Mucosa of descending colon (tissue), 3 donors: Measurements from ENCODE around the gene CYP4F8. TPM values are rescaled to one million over a fixed set of nuclear protein-coding genes. Genes with fewer than 3 reads are reported as not detected.
"Not testable (repeated sequence)": the region's sequence is repeated elsewhere in the genome, so short reads cannot be mapped to it uniquely, and the experiment has no call there.

Experiments
- ATAC-seq: fragments of 200-7000 bp; cut with Tn5 transposase; one replicate; pipeline ENCODE4 v1.9.1; 2020; ENCODE audit warnings: mild to moderate bottlenecking, moderate library complexity
- DNase-seq, 3 donors: peaks; one replicate each; pipeline ENCODE4 v3.0.0-alpha.2; 2020
- H3K36me3 ChIP-seq: fragments of 200-600 bp; one replicate; pipeline ENCODE4 v1.8.0; 2021; ENCODE audit warnings: low read depth, mild to moderate bottlenecking
- H3K4me1 ChIP-seq: fragments of 200-600 bp; one replicate; pipeline ENCODE4 v1.8.0; 2021; ENCODE audit warnings: low read depth, mild to moderate bottlenecking
- H3K4me3 ChIP-seq: fragments of 200-600 bp; one replicate; pipeline ENCODE4 v1.8.0; 2021; ENCODE audit warnings: mild to moderate bottlenecking
- H3K9me3 ChIP-seq: fragments of 200-600 bp; one replicate; pipeline ENCODE4 v1.8.0; 2021; ENCODE audit warnings: mild to moderate bottlenecking
- CTCF ChIP-seq: fragments of 200-600 bp; IDR thresholded peaks from one replicate; pipeline ENCODE4 v1.8.0; 2022; ENCODE audit warnings: antibody characterized with exemption, mild to moderate bottlenecking
- intact Hi-C, 2 donors: fragments of 100-400 bp; cut with DNase I in 1 of 2; cut with micrococcal nuclease in 1 of 2; formaldehyde crosslinking; loops; one replicate each; pipeline versions ENCODE4 v1.11.0 to v1.11.1; 2022; cut with DNase I, micrococcal nuclease
- total RNA-seq, 3 donors: library from RNA; stranded (reverse); fragmentation: NEBNext Ultra II Directional in 2 of 3; extraction: Animal tissue kit (Norgen Biotek cat#: 25700) in 2 of 3; gene quantifications; one replicate each; pipeline versions ENCODE4 v1.2.1 to v1.2.4, GENCODE V29; 2021 to 2023
- donor health status: DM: no; HTN: no; CAD: no; lungs with moderate emphysema.
- donor health status: DM: no; HTN: no; CAD: no.
- donor health status: DM: no; HTN: yes; CAD: no.

CYP4F8 gene
- total RNA-seq, 3 donors from 2014 or later, result not detected

- no peak for ATAC-seq
- Histone ChIP-seq H3K4me1 (no peaks in the 10 kb centered on the region), H3K36me3 (no peaks in the 10 kb centered on the region), H3K9me3 (no peaks in the 10 kb centered on the region), H3K4me3 (no peak overlapping the region)
- no peak for TF ChIP-seq CTCF
- intact Hi-C loops, result no loop called here
- no peak for DNase-seq
These were observed 25.1 kb upstream of the CYP4F8 start for GRCh38 chr19:15589760-15590451.

GRCh38 chr19:15591796-15592195 lies 23.2 kb upstream of the CYP4F8 start:
- DNase-seq, result no peak
- H3K9me3 ChIP-seq, result no peaks in the 10 kb centered on the region
- intact Hi-C loops, result no loop called here
- H3K4me3 ChIP-seq, result no peak overlapping the region
- no peak for ATAC-seq
- no peak for TF ChIP-seq CTCF
- no peaks in the 10 kb centered on the region for H3K36me3 ChIP-seq
- H3K4me1 ChIP-seq, result no peaks in the 10 kb centered on the region

- intact Hi-C loops, H3K4me3 ChIP-seq, DNase-seq, H3K4me1 ChIP-seq, H3K9me3 ChIP-seq, ATAC-seq, H3K36me3 ChIP-seq: not testable (repeated sequence)
These were observed 22.5 kb upstream of the CYP4F8 start for GRCh38 chr19:15592506-15592905.

GRCh38 chr19:15593766-15594165 lies 21.3 kb upstream of the CYP4F8 start:
- H3K36me3 ChIP-seq, H3K9me3 ChIP-seq, intact Hi-C loops, H3K4me3 ChIP-seq, H3K4me1 ChIP-seq, DNase-seq, ATAC-seq: not testable (repeated sequence)

- no peak for TF ChIP-seq CTCF
- Histone ChIP-seq H3K9me3 (peaks cover 2% of the 10 kb centered on the region), H3K36me3 (no peaks in the 10 kb centered on the region), H3K4me1 (no peaks in the 10 kb centered on the region), H3K4me3 (no peak overlapping the region)
- intact Hi-C loops, result no loop called here
- DNase-seq (no peak), ATAC-seq (no peak)
These were observed 19.9 kb upstream of the CYP4F8 start for GRCh38 chr19:15595069-15595468.

GRCh38 chr19:15607978-15608925 lies 6.8 kb upstream of the CYP4F8 start:
- H3K4me1 ChIP-seq, H3K36me3 ChIP-seq, H3K4me3 ChIP-seq, ATAC-seq, DNase-seq, H3K9me3 ChIP-seq, intact Hi-C loops: not testable (repeated sequence)

GRCh38 chr19:15609261-15609660 lies 5.8 kb upstream of the CYP4F8 start:
- H3K4me3 ChIP-seq, result no peak overlapping the region
- no peaks in the 10 kb centered on the region for H3K36me3 ChIP-seq
- intact Hi-C loops, result no loop called here
- no peaks in the 10 kb centered on the region for H3K4me1 ChIP-seq
- DNase-seq, result no peak
- no peak for ATAC-seq
- H3K9me3 ChIP-seq, result no peaks in the 10 kb centered on the region
- TF ChIP-seq CTCF, result no peak
